ENCODE data around the gene GALM.
A peak's percentile ranks its signal among the peaks of the same experiment; 100 is the strongest.
"Not testable (repeated sequence)": the region's sequence is repeated elsewhere in the genome, so short reads cannot be mapped to it uniquely, and the experiment has no call there.

GALM gene

GRCh38 chr2:38713338-38713737 is 47.4 kb downstream of the GALM start:
- no peak for DNase-seq

- not testable (repeated sequence) for DNase-seq
Measured at GRCh38 chr2:38714941-38715340, 49.0 kb downstream of the GALM start.

DNA sequence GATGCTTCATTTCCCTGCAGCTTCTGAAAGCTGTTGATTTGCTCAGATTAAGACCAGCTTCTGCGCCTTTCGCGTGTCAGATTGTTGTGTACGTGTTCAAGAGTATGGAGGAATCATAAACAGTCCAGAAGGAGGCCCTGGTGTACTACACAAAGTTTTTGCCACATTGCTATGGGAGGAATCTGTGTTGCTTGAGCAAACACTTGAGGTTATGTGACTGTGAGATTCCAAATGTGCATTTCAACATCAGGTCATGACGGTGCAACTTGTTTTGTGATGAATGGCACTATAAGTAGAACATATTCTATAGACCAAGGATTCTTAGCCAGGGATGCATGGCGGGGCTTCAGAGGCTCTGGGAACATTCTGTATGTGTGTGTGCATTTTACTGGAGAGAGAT is 50.3 kb downstream of the GALM start:
- DNase-seq: no peak

DNA sequence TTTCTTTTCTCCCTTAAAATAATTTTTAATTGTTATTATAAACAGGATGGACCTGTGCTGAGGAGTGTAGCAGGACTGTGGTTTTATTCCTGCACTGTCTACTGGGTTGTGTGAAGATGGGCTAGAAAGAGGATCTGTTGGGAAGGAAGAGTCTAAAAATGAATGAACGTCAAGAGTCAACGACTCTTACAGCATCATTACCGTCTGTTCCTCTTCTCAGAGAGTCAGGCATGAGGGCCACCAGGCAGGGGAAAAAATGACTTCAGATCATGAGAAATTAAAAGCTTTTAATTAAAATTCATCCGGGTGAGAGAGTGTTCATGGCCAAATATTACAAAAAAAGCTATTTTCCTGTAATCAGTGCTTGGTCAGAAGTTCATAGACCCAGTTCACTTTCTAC is 52.7 kb downstream of the GALM start:
- no peak for DNase-seq

DNA sequence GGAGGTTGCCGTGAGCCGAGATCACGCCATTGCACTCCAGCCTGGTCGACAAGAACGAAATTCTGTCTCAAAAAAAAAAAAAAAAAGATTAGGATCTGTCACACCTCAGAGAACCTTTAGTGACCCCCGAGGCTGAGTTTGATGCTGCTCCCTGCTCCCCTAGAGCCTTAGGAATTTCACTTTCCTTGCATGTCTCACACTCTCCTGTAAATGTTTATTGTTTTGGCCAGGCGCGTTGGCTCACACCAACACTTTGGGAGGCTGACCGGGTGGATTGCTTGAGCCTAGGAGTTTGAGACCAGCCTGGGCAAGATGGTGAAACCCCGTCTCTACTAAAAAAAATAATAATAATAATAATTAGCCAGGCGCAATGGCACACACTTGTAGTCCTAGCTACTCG is 53.8 kb downstream of the GALM start:
- no peak for DNase-seq

DNA sequence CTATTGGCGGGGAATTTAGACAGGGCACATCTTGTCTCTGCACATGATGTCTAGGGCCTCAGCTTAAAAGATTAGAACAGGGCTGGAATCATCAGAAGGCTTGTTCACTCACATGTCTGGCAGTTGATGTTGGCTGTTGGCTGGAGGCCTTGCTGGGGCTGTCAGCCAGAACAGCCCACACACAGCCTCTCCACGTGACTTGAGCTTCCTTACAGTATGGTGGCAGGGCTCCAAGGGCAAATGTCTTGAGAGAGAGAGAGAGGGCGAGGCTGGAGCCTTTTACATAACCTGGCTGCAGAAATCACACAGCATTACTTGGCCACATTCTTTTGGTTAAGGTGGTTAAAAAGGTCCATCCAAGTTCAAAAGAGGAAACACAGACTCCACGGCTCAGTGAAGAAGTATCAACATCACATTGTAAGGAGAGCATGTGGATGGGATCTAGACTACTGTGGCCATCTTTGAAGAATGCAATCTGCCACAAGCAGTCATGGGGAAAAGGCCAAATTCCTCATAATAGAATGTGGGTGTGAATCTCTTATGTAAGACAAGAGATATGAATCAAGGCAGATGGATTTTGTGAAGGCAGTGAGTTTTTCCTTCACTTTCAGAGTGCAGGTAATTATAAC is 54.8 kb downstream of the GALM start:
- no peak for DNase-seq

- DNase-seq: no peak
Measured at GRCh38 chr2:38722271-38723061, 56.6 kb downstream of the GALM start.

DNA sequence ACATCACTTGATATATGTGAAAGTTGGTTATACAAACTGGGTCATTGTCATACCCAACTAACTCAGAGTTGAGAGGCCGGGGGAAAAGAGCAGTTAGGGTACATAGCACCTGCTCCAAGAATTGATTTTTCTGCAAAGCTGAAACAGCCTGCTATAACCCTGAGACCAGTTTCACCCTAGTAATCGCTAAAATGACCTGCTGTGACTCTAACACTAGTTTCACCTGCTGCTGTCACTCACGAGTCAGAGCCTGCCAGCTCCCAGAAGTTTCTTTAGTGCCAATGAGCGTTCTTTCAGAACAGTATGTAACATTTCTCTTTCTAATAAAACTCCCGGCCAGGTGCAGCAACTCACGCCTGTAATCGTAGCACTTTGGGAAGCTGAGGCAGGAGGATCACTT is 57.3 kb downstream of the GALM start:
- no peak for DNase-seq

DNA sequence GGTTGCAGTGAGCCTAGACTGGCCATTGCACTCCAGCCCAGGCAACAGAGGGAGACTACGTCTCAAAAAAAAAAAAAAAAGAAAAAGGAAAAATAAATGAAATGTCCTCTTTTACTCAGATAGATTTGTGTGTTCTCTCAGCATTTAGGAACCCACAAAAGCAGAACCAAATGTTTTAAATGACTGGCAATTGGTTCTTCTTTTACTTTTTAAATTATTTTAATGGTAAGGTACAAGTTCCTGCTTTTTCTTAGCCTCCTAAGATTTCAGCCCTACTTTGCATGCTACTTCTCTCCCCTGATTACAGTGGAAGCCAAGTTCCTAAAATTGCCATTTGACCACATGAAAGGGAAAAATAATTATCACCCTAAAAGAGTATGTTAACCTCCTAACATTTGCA is 61.7 kb downstream of the GALM start:
- DNase-seq: no peak

DNA sequence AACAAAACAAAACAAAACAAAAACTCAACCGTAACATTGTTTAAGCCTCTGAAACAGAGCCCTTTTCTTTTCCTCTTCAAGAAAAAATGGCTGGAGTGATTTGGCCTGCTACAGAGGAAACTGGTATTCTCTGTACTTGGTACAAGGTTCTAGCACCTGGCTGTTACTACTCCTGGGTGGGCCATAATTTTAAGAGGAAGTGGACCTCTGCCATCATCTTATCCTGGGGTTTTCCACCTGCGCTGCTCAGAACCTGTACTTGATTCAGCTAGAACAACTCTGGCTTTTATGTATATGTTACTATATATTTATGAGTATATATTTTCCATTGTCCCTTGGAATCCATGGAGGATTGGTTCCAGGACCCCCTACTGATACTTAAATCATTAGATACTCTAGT is 62.8 kb downstream of the GALM start:
- DNase-seq: no peak

GRCh38 chr2:38731090-38731489 is 65.2 kb downstream of the GALM start:
- DNase-seq: no peak

GRCh38 chr2:38731684-38732221 is 65.8 kb downstream of the GALM start:
- DNase-seq: no peak

GRCh38 chr2:38733300-38733971 is 67.5 kb downstream of the GALM start:
- DNase-seq: no peak

DNA sequence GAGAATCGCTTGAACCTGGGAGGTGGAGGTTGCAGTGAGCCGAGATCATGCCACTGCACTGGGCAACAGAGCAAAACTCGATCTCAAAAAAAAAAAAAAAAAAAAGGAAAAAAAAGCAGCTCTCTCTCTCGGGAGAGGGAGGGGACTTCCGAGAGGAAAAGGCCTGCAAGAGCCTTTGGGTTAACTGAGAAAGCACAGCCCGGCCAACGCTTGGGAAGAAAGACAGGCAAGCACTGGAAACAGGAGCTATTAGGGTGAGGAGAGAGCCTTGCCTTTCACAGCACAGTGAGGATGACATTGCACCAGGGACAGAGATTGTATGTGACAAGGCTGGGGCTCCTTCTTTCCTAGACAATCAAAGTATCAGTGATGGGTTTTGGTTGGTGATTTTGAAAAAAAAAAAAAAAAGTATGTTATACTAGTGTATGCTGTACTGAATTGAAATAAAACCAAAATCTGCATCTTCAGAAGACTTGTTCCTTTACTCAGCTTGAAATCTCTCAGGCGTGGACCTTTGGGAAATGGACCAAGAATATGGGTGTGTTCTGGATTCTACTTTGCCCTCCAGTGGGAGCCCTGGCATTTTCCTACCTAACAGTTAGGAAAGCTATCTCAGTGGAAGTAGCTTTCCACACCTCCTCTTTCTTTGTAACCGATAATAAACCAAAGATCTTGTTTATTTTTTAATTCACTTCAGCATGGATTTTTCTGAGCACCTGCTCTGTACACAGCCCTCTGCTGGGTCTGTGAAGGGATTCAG is 68.6 kb downstream of the GALM start:
- no peak for DNase-seq

DNA sequence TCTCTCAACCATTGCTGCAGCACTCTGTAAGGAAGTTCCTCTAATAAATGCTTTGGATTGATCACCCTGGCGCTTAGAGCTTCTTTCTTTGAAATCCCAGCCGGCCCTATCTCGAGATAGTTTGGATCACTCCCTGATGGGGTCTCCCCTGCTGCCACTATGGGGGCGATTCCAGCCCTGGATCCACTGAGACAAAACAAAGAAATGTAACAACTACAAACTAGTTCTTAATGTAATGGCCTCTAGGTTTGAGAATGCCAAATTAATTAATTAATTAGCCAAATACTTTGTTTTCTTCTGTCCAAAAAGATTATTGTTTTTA is 70.0 kb downstream of the GALM start:
- no peak for DNase-seq

- not testable (repeated sequence) for DNase-seq
Measured at GRCh38 chr2:38737000-38737698, 71.2 kb downstream of the GALM start.

GRCh38 chr2:38737925-38738324 is 72.0 kb downstream of the GALM start:
- no peak for DNase-seq

GRCh38 chr2:38739524-38739923 is 73.6 kb downstream of the GALM start:
- DNase-seq: no peak

DNA sequence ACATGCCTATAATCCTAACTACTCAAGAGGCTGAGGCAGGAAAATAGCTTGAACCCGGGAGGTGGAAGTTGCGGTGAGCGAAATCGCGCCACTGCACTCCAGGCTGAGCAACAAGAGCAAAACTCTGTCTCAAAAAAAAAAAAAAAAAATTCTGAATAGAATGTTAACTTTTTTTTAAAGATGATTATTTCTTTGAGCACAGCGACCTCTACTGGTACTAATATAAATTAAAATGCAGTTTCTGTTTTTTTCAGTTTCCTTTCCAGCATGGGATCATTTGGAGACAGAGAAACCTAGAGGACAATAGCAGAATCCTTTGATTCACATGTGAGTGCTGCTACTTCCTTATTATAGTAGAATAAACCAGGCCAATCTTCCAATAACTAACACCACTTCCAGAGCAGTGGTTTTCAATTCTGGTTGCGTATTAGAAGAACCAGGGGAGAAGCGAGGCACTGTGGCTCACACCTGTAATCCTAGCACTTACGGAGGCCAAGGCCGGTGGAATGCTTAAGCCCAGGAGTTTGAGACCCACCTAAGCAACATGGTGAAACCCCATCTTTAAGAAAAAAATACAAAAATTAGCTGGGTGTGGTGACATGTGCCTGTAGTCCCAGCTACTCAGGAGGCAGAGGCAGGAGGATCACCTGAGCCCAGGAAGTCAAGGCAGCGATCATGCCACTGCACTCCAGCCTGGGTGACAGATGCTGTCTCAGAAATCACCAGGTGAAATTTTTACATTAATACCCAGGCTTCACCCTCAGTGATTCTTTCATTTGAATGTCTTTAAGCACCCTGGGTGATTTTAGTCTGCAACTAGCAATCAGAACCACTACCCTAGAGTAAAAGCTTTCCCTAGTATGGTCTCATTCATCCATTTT is 75.2 kb downstream of the GALM start:
- peak; percentile 20 for DNase-seq

GRCh38 chr2:38742797-38743559 is 77.1 kb downstream of the GALM start:
- DNase-seq: no peak

Measured in NCI-H345 (cell line).